Skin of body (tissue), 2 donors: ENCODE results near the gene SLC10A6. TPM values are rescaled to one million over a fixed set of nuclear protein-coding genes. Genes with fewer than 3 reads are reported as not detected.
A peak's percentile ranks its signal among the peaks of the same experiment; 100 is the strongest.

Experiments used
- DNase-seq: peaks from one replicate; lab custom pipeline; 2025; lab: John Stamatoyannopoulos, UW
- total RNA-seq: library from RNA; depleted of rRNA; stranded (reverse); fragments of >200 nt; gene quantifications from one replicate; pipeline ENCODE4 v1.2.3, GENCODE V29; 2014

Gene SLC10A6
- total RNA-seq, 1 donor from 2014 or later = 12.9 TPM

DNA sequence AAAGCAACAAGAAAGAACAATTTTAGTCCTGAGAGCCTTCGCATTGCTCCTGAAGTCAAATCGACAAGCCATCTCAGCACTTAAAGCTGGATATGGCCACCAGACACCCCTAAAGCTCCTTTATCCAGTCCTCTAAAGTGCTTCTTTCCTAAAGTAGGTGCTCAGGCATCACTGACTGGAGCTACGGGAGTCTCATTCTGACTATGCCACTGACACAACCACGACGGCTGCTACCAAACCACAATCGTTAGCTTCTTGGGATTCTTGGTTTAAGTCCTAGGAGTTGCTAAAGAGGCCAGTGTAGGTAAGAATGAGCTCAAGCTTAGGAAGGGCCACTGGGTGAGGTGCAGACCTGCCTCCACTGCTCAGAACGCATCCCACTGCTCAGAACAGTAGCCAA, 1.0 kb downstream of the SLC10A6 start:
- DNase-seq = no peak

DNA sequence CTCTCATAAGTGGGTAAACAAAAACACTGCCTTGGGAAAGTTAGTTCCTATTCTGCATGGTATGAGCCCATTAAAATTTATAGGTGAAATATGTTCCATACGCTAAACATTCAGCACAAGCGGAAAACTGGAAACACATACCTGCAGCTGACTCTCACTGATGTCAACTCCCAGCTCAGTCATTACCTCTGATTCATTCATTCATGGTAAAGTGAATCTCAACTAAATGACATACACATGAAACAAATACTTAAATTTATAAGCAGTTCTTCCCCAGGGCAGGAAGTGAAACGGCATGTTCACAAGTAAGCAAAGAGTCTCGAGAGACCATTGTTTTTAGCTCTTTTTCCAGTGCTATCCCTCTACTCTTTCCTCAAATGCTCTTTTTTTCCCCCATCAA, 1.6 kb downstream of the SLC10A6 start:
- DNase-seq = no peak

GRCh38 chr4:86846921-86847320, 2.3 kb downstream of the SLC10A6 start:
- DNase-seq = no peak

GRCh38 chr4:86845593-86845992, 3.6 kb downstream of the SLC10A6 start:
- no peak for DNase-seq

- DNase-seq = no peak
These were observed 7.9 kb downstream of the SLC10A6 start for GRCh38 chr4:86841309-86841708.

DNA sequence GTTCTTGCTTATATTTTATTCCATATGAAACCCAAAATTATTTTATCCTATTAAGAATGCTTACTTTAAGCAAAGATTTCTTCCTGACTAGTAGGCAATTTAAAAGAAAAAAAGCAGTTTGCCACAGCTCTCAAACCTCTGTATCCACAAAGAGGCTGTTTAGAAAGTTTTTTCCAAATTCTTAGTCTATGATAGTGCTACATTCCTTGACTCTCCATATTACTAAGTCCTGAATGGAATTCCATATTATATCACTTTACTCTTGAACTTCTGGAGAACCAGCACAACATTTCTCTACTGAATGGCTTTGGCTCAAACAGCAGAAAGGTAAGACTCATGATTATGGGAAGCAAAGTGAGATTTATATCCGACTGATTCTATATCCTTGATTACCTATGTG, 8.3 kb downstream of the SLC10A6 start:
- no peak for DNase-seq

- no peak for DNase-seq
These were observed 11.3 kb downstream of the SLC10A6 start for GRCh38 chr4:86837691-86838503.

- DNase-seq = no peak
These were observed 13.5 kb downstream of the SLC10A6 start for GRCh38 chr4:86835677-86836076.

- DNase-seq = no peak
These were observed 14.3 kb downstream of the SLC10A6 start for GRCh38 chr4:86834901-86835300.

DNA sequence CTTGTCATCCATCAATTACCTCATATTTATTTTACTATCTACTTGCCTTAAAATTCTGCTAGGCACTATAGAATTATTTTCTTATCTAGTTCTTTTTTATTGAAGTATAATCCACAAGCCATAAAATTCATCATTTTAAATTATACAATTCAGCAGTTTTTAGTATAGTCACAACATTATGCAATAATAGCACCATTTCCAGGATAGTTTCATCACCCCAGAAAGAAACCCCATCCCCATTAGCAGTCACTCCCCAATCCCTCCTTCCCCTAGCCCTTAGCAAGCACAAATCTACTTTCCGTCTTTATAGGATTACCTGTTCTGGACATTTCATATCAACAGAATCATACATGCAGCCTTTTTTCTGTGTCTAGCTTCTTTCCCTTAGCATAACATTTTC, 15.6 kb downstream of the SLC10A6 start:
- DNase-seq = no peak

DNA sequence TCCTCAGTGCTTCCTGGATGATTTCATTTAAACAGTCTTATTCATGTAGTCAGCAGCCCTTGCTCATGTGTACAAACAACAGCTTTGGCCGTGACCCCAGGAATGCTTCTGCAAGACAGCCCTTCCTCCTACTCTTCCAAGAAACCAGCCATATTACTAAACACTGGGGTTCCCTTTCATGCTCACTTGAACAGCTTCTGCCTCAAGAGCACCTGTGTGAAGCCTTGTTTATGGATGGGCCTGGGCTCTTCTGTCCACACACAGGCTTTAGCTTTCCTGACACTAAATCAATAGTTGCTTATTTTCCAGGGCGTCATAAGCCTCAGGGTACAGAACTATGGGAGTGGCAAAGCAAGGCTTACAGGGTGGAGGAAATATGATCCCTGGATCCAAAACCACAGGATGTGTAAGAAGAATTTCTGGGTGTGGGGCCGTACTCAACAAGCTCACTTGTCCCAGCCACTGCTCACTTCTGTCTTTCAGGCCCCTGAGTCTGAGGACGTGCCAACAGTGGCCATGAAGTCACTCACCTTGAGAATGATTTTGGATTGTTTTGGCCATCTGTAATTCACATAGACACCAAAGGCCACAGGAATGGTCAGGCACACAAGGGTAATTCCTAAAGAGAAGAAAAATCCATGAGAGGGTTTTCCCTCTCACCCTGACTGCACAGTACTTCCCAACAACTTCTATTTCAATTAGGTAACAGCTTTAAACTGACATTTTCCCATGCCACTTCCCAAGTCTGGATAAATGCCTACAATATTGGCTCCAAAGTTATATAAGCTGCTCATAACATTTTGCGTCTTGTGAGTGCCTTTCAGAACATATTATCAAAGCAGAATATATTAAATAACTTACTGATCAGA, 17.7 kb downstream of the SLC10A6 start:
- DNase-seq = no peak

DNA sequence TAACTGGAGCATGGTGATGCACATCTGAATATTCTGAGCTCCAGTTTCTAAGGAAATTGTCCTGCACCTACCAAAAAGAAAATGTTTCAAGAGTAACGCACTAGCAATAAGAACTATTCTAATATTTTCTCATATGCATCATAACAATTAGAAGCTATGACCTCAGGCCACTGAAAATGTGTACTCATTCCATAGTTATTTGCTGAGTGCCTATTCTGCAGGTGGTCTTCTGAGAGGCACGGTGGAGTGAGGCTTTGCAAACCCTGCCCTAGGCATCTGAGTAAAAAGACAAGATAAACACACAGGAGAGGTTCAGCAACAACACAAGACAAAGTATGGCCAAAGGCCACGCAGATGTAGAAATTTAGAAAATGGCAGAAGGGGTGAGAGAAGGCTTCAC, 23.7 kb downstream of the SLC10A6 start:
- DNase-seq = no peak

GRCh38 chr4:86822136-86822535, 27.0 kb downstream of the SLC10A6 start:
- no peak for DNase-seq

DNA sequence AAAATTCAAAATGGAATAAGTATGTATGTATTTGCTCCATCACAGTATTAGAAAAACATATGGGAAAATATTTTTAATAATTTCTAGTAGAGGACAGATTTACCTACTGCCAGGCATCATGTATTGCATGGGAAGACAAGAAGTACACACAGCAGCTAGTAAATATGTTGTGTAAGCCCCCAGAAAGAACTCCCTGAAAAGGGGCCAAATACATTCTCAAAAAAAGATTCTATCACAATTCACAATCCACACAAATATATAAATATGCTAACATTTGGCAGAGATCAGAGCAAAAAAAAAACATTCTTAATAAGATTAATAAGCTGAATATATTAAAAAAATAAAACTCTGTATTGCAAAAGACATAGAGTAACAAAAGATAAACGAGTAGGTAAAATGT, 28.0 kb downstream of the SLC10A6 start:
- no peak for DNase-seq

- no peak for DNase-seq
These were observed 29.6 kb downstream of the SLC10A6 start for GRCh38 chr4:86819561-86819960.

GRCh38 chr4:86818841-86819240, 30.3 kb downstream of the SLC10A6 start:
- no peak for DNase-seq

- no peak for DNase-seq
These were observed 31.0 kb downstream of the SLC10A6 start for GRCh38 chr4:86818211-86818610.

GRCh38 chr4:86816501-86817273, 32.5 kb downstream of the SLC10A6 start:
- peak; percentile 86 for DNase-seq

- no peak for DNase-seq
These were observed 33.5 kb downstream of the SLC10A6 start for GRCh38 chr4:86815653-86816052.

DNA sequence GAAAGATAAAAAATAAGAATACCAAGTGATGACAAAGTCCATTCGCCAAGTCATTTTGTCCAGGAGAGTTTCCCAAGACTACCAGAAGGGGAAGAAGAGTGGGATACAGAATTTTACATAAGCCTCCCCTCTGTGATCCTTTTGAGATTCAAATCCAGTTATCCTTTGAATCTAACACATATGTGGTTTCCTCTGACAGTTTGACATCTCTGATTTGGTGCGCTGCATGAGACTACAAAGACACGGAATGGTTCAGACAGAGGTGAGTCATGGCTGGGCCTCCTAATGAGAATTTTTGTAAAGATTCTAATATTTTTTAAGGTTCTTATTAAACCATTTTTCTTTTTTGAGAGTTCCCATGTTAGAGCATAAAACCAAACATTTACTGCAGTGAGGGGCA, 38.3 kb downstream of the SLC10A6 start:
- DNase-seq = no peak

- no peak for DNase-seq
These were observed 39.4 kb downstream of the SLC10A6 start for GRCh38 chr4:86809809-86810208.

DNA sequence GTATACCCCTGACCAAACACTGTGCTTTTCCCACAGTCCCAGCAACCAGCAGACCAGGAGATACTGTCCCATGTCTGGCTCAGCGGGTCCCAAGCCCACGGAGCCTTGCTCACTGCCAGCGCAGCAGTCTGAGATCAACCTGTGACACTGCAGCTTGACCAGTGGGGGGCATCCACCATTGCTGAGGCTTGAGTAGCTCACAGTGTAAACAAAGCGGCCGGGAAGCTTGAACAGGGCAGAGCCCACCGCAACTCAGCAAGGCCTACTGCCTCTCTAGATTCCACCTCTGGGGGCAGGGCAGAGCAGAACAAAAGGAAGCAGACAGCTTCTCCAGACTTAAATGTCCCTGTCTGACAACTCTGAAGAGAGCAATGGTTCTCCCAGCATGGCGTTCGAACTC, 58.1 kb downstream of the SLC10A6 start:
- DNase-seq = no peak
